Activated CD8-positive, alpha-beta T cell treated with anti-CD3 and anti-CD28 coated beads, Interleukin-2, amount 10 ng/mL, durations not matched to agents 7 days and 5 days (primary cell): ENCODE measurements around the gene POLR2M. TPM values are rescaled to one million over a fixed set of nuclear protein-coding genes. Genes with fewer than 3 reads are reported as not detected.

ENCODE experiments used
- ATAC-seq: fragments of 150-1000 bp; cut with Tn5 transposase; one replicate; pipeline ENCODE4 v1.10.0; 2021; ENCODE audit warnings: moderate library complexity
- CTCF ChIA-PET: fragments of 350-600 bp; sonication (Branson Sonifier 250); formaldehyde crosslinking; loops from one replicate; lab custom pipeline; 2021; ENCODE audit warnings: antibody characterized with exemption; lab: Charles Lee
- POLR2A ChIA-PET: fragments of 350-600 bp; sonication (Branson Sonifier 250); formaldehyde crosslinking; loops from one replicate; lab custom pipeline; 2021; ENCODE audit warnings: antibody characterized with exemption; lab: Charles Lee
- DNase-seq: peaks from one replicate; pipeline ENCODE4 v3.0.0-alpha.2; 2020
- H3K27ac Mint-ChIP-seq: one replicate; pipeline ENCODE4 v1.8.0; 2021; ENCODE audit warnings: mild to moderate bottlenecking, mixed read lengths
- H3K27me3 Mint-ChIP-seq: one replicate; pipeline ENCODE4 v1.8.0; 2021; ENCODE audit warnings: low read depth, mixed read lengths
- H3K36me3 Mint-ChIP-seq: one replicate; pipeline ENCODE4 v1.8.0; 2021; ENCODE audit warnings: low read depth, mixed read lengths
- H3K4me1 Mint-ChIP-seq: one replicate; pipeline ENCODE4 v1.8.0; 2021; ENCODE audit warnings: low read depth, mixed read lengths
- H3K4me3 Mint-ChIP-seq: one replicate; pipeline ENCODE4 v1.8.0; 2021; ENCODE audit warnings: mild to moderate bottlenecking, mixed read lengths
- H3K9me3 Mint-ChIP-seq: one replicate; pipeline ENCODE4 v1.8.0; 2022; ENCODE audit warnings: mixed read lengths; ENCODE audit not compliant: insufficient read depth
- total RNA-seq, 2 experiments: library from RNA; stranded (reverse); gene quantifications; one replicate each; pipeline ENCODE4 v1.2.3, GENCODE V29; 2021

POLR2M gene
- total RNA-seq = 10 to 100 TPM; 61.8 to 74.8 TPM

DNA sequence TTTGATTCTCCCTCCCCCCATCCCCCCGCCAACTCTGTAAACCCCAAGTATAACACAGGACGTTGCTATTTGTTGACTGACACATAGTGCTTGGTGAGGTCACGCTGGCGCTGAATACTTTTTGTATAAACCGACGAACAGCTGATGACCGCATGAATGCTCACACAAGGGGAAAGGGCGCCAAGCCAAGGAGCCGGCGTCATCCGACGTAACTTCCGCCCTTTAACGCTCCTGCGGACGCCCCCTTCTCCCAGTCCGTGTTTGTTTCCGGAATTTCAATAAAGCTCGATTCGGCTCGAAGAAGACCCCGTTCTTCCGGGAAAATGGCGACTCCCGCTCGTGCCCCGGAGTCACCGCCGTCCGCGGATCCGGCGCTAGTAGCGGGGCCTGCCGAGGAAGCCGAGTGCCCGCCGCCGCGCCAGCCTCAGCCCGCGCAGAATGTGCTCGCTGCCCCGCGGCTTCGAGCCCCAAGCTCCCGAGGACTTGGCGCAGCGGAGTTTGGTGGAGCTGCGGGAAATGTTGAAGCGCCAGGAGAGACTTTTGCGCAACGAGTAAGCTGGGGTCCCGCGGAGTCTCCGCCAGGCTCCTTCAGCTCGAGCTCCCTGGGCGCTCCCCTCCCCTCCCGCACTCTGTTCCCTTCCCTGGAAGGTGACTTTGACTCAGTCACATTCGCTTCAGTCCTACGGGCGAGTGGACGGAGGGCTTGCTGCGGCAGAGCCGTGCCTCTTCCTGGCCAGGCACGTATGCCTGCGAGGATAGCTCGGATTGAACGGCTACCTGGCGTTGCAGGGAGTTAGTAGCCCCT lies at the start of gene POLR2M:
POLR2M (plus strand) TSS at position 310 of the 805 bp plus-strand sequence; CDS start at position 439, 129 bp downstream.
- ATAC-seq (peak; percentile 90), DNase-seq (peak; percentile 95)
- Mint-ChIP-seq H3K4me1 (peaks cover 58% of the 10 kb centered on the region), H3K9me3 (no peaks in the 10 kb centered on the region), H3K27ac (peak within 1 kb of the TSS; percentile 87), H3K36me3 (peaks cover 39% of the 10 kb centered on the region), H3K27me3 (peaks cover 9% of the 10 kb centered on the region), H3K4me3 (peak within 1 kb of the TSS; percentile 90)
- CTCF ChIA-PET = interaction anchor here (0.6 to 4.3 kb wide), 8 partner anchors 12 to 477 kb away, joined by 3 to 30 read pairs (median 4); no protein-coding TSS in a partner anchor
- POLR2A ChIA-PET = interaction anchor here (0.5 to 2.5 kb wide), 9 partner anchors 10 to 154 kb away, joined by 3 to 14 read pairs (median 3); no protein-coding TSS in a partner anchor

- ChIA-PET CTCF (interaction anchor here (1.5 kb wide), 1 partner anchor 106 kb away, joined by 3 read pairs; no protein-coding TSS in a partner anchor), POLR2A (no interaction called here)
- Mint-ChIP-seq H3K36me3 (no peaks in the 10 kb centered on the region), H3K27me3 (peaks cover 23% of the 10 kb centered on the region), H3K4me1 (no peaks in the 10 kb centered on the region), H3K9me3 (no peaks in the 10 kb centered on the region), H3K4me3 (no peak overlapping the region), H3K27ac (no peak overlapping the region)
- DNase-seq = no peak
- no peak for ATAC-seq
These were observed 48.9 kb upstream of the POLR2M start for GRCh38 chr15:57657619-57658018.

- DNase-seq = no peak
- ChIA-PET POLR2A (no interaction called here), CTCF (interaction anchor here (1.3 kb wide), 1 partner anchor 21 kb away, joined by 4 read pairs; no protein-coding TSS in a partner anchor)
- ATAC-seq = no peak
- Mint-ChIP-seq H3K27ac (no peak overlapping the region), H3K4me1 (no peaks in the 10 kb centered on the region), H3K4me3 (no peak overlapping the region), H3K36me3 (no peaks in the 10 kb centered on the region), H3K9me3 (no peaks in the 10 kb centered on the region), H3K27me3 (peaks cover 37% of the 10 kb centered on the region)
These were observed 44.3 kb upstream of the POLR2M start for GRCh38 chr15:57662091-57662744.

- DNase-seq (no peak), ATAC-seq (no peak)
- no peaks in the 10 kb centered on the region for H3K4me1 Mint-ChIP-seq
- CTCF ChIA-PET = no interaction called here
- no peaks in the 10 kb centered on the region for H3K9me3 Mint-ChIP-seq
- H3K27me3 Mint-ChIP-seq = peaks cover 38% of the 10 kb centered on the region
- POLR2A ChIA-PET = no interaction called here
- H3K27ac Mint-ChIP-seq = no peak overlapping the region
- no peaks in the 10 kb centered on the region for H3K36me3 Mint-ChIP-seq
- H3K4me3 Mint-ChIP-seq = no peak overlapping the region
These were observed 43.7 kb upstream of the POLR2M start for GRCh38 chr15:57662802-57663201.

DNA sequence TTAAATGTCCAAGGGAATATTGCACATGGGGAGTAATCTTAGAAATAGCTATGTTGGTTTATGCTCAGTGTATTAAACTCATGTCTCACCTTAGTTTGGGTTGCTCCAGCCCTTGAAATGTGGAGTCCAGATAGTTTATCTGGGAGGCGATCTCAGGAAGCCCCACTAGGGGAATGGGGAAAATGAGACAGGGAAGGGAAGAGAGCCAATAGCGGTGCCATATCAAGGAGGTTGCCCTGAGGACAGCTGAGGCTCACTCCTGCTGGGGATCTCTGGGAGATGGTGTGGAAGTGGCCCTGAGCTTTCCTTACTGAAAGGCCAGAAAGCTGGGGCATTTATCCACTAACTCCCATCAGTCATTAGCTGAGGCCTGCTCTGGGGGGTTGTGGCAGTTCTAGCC lies 43.3 kb upstream of the POLR2M start:
- ATAC-seq (no peak), DNase-seq (no peak)
- CTCF ChIA-PET = no interaction called here
- H3K9me3 Mint-ChIP-seq = no peaks in the 10 kb centered on the region
- H3K36me3 Mint-ChIP-seq = no peaks in the 10 kb centered on the region
- peaks cover 35% of the 10 kb centered on the region for H3K27me3 Mint-ChIP-seq
- no peak overlapping the region for H3K27ac Mint-ChIP-seq
- no peaks in the 10 kb centered on the region for H3K4me1 Mint-ChIP-seq
- POLR2A ChIA-PET = no interaction called here
- no peak overlapping the region for H3K4me3 Mint-ChIP-seq

DNA sequence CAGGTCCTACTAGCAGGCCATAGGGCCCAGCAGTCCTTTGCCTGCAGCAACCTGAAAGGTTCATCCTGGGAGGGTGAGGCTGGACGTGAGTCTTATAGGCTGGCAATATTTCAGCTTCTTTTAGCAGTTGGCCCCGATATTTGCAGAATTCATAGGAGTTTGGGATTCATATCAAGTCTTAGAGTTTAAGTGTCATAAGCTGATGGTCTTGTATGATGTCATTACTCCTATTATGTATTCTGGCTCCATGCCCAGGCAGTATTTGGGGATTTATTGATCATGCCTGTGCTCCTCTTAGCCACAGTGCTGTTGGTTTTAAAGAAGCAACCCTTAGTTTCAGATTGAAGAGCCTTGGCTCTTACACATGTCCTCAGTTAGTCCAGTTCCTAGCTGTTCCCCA lies 41.3 kb upstream of the POLR2M start:
- Mint-ChIP-seq H3K4me3 (no peak overlapping the region), H3K9me3 (no peaks in the 10 kb centered on the region), H3K4me1 (no peaks in the 10 kb centered on the region), H3K27me3 (peaks cover 41% of the 10 kb centered on the region), H3K36me3 (no peaks in the 10 kb centered on the region), H3K27ac (no peak overlapping the region)
- DNase-seq (no peak), ATAC-seq (no peak)
- ChIA-PET POLR2A (no interaction called here), CTCF (interaction anchor here (1.6 to 1.7 kb wide), 2 partner anchors 23 to 67 kb away, joined by 3 to 5 read pairs; no protein-coding TSS in a partner anchor)

- Mint-ChIP-seq H3K9me3 (no peaks in the 10 kb centered on the region), H3K4me3 (no peak overlapping the region), H3K27ac (no peak overlapping the region), H3K27me3 (peaks cover 39% of the 10 kb centered on the region), H3K36me3 (no peaks in the 10 kb centered on the region), H3K4me1 (no peaks in the 10 kb centered on the region)
- ChIA-PET POLR2A (no interaction called here), CTCF (interaction anchor here (1.7 kb wide), 1 partner anchor 24 kb away, joined by 5 read pairs; no protein-coding TSS in a partner anchor)
- no peak for ATAC-seq
- no peak for DNase-seq
These were observed 40.6 kb upstream of the POLR2M start for GRCh38 chr15:57665939-57666338.

DNA sequence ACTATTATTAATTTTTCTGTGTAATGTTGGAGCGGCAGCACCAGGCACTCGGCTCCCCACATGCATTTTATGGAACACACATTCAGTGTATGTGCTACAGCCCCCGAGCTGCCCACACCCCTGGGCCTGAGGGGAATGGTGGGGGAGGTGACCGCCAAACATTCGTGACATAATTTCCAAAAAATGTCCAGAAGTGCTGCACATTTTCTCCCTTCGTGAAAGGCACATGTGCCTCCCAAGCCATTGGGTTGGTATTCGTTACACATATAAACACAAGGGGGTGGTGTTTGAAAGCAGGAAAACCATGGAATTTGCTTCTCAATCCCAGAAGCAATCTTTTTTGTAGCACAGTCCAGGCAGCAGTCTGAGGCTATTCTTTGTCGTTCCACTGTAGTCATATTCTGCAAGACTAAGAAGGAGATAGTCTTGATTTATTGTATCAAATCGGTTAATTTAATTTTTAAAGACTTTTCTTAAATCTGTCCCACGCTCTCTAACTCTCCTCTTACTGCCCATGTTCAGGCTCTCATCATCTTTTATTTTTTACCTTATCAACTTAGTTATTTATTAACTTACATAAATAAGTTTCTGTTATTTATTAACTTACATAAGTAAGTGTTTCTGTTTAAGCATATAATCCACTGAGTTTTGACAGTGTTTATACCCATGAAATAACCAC lies 39.2 kb upstream of the POLR2M start:
- H3K27ac Mint-ChIP-seq = no peak overlapping the region
- H3K4me3 Mint-ChIP-seq = no peak overlapping the region
- POLR2A ChIA-PET = interaction anchor here (1.0 kb wide), 1 partner anchor 40 kb away, joined by 3 read pairs; no protein-coding TSS in a partner anchor
- DNase-seq (no peak), ATAC-seq (no peak)
- CTCF ChIA-PET = interaction anchor here (0.6 kb wide), 1 partner anchor 15 kb away, joined by 3 read pairs; no protein-coding TSS in a partner anchor
- peaks cover 36% of the 10 kb centered on the region for H3K27me3 Mint-ChIP-seq
- no peaks in the 10 kb centered on the region for H3K36me3 Mint-ChIP-seq
- H3K4me1 Mint-ChIP-seq = no peaks in the 10 kb centered on the region
- H3K9me3 Mint-ChIP-seq = no peaks in the 10 kb centered on the region

DNA sequence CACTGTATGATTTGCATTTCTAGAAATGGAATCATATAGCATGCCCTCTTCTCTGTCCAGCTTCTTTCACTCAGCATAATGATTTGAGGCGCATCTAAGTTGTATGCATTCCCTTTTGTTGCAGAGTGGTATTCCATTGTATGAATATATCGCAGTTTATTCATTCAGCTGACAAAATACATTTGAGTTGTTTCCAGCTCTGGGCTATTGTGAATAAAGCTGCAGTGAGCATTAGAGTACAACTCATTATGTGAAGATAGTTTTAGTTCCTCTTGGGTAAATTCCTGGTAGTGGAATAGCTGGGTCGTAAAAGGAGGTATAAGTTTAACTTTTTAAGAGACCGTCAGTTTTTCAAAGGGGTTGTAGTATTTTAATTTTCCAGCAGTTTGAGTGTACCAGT lies 38.5 kb upstream of the POLR2M start:
- ChIA-PET POLR2A (interaction anchor here (1.0 kb wide), 1 partner anchor 39 kb away, joined by 3 read pairs; no protein-coding TSS in a partner anchor), CTCF (interaction anchor here (0.6 kb wide), 1 partner anchor 16 kb away, joined by 3 read pairs; no protein-coding TSS in a partner anchor)
- H3K4me1 Mint-ChIP-seq = no peaks in the 10 kb centered on the region
- H3K4me3 Mint-ChIP-seq = no peak overlapping the region
- H3K27me3 Mint-ChIP-seq = peaks cover 36% of the 10 kb centered on the region
- H3K9me3 Mint-ChIP-seq = no peaks in the 10 kb centered on the region
- no peak overlapping the region for H3K27ac Mint-ChIP-seq
- H3K36me3 Mint-ChIP-seq = no peaks in the 10 kb centered on the region
- no peak for DNase-seq
- no peak for ATAC-seq

GRCh38 chr15:57671636-57672035 lies 34.9 kb upstream of the POLR2M start:
- Mint-ChIP-seq H3K27ac (no peak overlapping the region), H3K27me3 (peaks cover 40% of the 10 kb centered on the region), H3K36me3 (no peaks in the 10 kb centered on the region), H3K9me3 (no peaks in the 10 kb centered on the region), H3K4me1 (no peaks in the 10 kb centered on the region), H3K4me3 (no peak overlapping the region)
- DNase-seq (no peak), ATAC-seq (no peak)
- ChIA-PET POLR2A (no interaction called here), CTCF (no interaction called here)

DNA sequence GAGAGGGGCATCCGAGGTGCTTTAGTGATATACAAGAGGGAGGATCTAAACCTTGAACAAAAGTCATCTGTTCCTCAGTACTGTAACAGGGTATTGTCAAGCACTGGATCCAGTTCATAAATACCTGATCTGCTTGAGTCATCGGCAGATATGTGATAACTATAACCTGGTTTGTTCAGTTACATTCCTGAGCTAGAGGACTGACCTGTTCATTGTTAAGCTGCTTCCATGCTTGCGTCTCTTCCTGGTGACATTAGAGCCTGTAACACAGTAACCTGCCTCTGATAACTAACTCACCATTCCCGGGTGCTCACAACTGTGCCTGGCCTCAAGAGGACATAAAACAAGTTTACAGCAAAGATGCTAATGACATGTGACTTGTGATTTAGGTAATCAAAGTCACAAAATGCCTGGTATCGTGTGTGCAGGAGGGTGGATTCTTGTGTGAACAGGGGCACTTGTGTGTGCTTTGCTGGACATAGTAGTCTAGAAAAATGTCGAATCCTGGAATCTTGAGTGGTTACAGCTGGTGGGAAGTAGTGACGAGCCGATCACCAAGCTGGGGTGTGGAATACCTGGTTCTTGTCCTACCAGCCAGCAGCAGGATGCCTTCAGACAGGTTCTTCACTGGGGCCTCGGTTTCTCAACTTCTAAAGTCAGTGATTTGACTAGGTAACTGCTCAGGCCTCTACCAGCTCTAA lies 30.9 kb upstream of the POLR2M start:
- ChIA-PET CTCF (no interaction called here), POLR2A (no interaction called here)
- Mint-ChIP-seq H3K36me3 (no peaks in the 10 kb centered on the region), H3K4me1 (peaks cover 7% of the 10 kb centered on the region), H3K9me3 (no peaks in the 10 kb centered on the region), H3K27me3 (peaks cover 22% of the 10 kb centered on the region), H3K27ac (no peak overlapping the region), H3K4me3 (no peak overlapping the region)
- DNase-seq (no peak), ATAC-seq (no peak)
